GM19467 (cell line): ENCODE results near the gene GRK7.
A peak's percentile ranks its signal among the peaks of the same experiment; 100 is the strongest.
"Not testable (repeated sequence)": the region's sequence is repeated elsewhere in the genome, so short reads cannot be mapped to it uniquely, and the experiment has no call there.

ENCODE experiments used
- ATAC-seq: cut with Tn5 transposase; IDR thresholded peaks from one replicate; pipeline ENCODE4 v1.9.1; 2021; ENCODE audit warnings: mild to moderate bottlenecking, moderate library complexity; ENCODE audit not compliant: unreplicated experiment

GRK7 gene

DNA sequence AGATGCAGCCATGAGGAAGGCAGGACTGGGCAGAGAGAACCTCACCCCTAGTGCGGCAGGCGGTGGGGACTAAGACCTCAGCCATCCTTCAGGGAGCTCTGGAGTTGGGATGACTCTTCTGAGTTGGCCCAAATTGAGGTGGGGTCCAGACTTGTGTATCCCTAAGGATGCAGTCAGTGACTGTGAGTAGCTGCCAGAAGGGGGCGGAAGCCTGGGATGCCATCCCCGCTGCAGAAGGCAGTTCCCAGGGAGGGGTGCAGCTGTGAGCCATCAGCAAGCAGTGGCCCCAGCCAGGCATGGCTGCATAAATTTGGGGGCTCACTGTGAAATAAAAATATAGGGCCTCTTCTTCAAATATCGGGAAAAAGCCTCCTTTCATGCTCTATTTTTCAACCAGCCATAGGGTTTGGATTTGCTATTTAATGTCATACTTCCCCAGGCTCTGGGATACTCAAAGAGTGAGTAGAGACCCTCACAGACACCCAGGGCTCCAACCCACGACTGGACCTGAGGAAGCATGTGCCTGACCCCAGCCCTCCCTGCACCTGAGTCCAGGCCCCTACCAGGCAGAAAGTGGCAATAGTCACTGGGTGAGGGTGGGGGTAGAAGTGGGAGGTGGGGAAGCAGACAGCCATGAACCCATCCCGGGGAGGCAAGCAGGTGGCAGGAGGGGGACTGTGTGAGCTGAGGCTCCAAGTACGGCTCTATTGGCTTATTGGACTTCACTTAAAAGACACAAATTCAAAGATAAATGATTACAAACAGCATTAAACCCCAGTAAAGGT, 30.5 kb downstream of the GRK7 start:
- ATAC-seq, result no peak

DNA sequence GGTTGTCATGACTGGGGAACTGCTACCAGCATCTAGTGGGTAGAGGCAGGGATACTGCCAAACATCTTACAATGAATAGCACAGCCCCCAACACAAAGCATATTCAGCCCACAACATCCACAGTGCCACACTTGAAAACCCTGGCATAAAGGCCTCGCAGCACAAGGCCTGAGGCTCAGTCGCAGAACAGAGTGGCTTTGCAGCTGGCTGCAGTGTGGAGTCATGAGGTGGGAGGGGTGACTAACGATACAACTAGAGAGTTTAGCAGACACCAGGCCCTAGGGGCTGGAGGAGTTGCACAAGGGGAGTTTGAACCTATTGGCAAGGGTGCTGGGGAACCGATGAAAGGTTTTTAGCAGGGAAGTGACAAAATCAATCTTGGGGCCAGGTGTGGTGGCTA, 32.1 kb downstream of the GRK7 start:
- no peak for ATAC-seq

DNA sequence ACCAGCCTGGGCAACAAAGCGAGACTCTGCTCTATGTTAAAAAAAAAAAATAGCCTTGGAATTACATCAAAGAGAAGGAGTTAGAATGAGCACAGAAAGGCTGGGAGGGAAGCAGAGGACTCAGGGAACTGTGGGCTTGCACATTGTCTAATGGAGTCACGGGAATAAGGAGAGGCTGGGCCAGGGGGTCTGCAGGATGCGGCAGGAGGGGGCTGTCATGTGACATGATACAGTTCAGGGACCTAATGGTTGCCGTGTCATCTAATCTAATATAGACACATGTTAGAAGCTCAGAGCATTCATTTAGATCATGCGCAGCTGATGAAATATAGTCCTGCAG, 32.5 kb downstream of the GRK7 start:
- no peak for ATAC-seq

GRCh38 chr3:141796081-141796888, 33.1 kb downstream of the GRK7 start:
- peak; percentile 96 for ATAC-seq

DNA sequence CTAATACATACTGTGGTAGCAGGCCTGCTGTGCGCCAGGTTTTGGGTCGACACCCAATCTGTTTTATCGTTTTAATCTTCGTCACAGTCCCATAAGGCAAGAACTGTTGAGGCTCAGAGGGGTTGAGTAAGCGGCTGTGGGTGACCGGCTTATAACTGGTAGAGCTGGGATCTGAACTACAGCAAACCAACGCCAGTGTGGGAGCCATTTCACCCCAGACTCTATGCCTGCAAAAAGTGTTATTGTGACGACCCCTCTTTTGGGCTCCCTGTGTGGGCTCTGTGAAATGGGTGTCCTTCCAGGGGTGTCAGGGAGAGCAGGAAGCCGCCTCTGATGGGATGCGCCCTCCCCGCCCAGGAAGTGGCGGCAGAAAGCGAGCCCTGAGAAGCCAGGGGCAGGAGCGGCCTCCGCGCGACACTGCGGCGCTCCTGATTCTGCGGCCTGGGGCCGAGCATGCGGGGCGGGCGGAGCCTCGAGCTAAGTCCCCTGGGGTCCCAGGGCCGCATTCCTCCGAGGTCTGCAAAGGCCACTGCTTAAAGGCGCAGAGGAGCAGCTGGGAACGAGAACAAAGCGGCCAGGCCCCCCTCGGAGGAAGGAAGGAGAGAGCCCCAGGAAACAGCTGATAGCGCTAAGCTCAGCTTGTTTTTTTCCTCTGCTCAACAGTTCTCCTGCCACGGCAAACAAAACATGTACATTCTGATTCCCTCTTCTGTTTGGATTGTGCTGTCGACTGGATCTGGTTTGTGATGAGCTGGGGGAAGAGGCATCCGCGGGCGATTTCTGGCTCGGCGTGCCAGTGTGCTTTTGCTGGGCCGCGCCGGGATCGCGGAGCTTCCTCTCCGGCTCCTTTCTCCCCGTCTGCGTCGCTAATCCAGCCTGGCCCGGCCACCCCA, 33.9 kb downstream of the GRK7 start:
- no peak for ATAC-seq

GRCh38 chr3:141797819-141798447, 34.7 kb downstream of the GRK7 start:
- no peak for ATAC-seq

DNA sequence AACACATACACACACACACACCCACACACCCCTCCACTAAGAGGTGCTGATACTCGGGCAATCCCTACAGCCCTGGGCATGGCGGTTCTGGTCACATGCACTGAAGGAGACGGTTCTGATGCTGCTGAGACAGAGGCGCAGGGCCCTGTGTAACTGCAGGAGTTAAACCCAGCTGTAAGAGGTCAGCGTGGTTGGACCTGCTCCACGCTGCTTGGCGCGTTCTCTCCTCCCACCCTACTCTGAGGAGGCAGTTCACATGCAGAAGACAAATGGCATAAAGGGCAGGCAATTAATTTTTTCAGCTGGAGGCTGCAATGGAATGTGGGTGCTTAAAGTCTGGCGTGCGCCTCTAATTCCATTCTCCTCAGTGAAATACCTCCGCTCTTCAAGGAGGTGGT, 35.2 kb downstream of the GRK7 start:
- no peak for ATAC-seq

GRCh38 chr3:141802316-141803077, 39.3 kb downstream of the GRK7 start:
- ATAC-seq, result no peak

DNA sequence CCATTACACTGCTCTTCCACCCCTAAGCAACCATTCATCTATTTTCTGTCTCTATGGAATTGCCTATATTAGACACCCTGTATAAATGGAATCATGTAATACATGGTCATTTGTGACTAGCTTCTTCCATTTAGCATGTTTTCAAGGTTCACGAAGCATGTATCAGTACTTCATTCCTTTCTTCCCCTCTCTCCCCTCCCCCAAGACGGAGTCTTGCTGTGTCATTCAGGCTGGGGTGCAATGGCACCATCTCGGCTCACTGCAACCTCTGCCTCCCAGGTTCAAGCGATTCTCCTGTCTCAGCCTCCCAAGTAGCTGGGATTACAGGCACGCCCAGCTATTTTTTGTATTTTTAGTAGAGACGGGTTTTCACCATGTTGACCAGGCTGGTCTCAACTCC, 40.3 kb downstream of the GRK7 start:
- ATAC-seq, result not testable (repeated sequence)

DNA sequence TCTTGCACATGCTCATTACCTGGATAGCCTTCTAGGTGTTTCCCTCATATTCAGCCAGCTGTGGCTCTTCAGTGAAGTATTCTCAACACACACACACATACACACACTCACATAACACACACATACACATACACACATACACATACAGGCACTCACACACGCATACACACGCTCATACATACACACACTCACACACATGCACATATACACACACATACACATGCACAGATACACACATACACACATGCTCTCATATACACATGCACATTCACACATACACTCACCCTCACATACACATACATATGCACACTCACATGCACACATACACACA, 41.2 kb downstream of the GRK7 start:
- ATAC-seq, result no peak

DNA sequence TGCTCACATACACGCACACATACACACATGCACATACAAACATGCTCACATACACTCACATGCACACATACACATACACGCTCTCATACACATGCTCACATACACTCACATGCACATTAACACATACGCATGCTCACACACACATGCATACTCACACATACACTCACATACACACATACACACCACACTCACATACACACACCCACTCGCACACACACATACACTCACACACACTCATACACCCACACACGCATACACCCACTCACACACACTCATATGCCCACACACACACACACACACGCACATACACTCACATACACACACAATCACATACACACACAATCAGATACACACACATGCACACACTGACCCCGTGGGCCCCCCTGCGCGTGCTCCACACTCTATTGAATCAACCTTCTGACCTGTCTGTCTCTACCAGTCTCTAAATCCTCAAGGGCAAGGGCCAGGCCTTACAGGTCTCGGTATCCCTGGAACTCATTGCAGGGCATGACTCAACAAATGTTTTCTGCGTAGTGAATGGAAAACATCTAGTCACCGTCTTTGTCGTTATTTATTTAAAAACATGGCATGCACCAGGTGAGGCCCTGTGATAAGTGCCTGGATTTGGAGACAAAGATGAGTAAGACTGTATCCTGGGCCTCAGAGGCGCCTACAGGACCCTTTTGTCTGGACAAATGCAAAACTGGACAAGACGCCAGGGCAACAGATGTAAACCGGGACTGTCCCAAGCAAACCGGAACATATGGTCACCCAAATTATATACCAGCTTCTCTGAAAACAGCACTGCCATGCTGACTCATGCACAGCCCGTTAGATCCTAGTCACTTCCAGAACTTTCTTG, 41.8 kb downstream of the GRK7 start:
- no peak for ATAC-seq

- no peak for ATAC-seq
These were observed 44.2 kb downstream of the GRK7 start for GRCh38 chr3:141807277-141808033.

DNA sequence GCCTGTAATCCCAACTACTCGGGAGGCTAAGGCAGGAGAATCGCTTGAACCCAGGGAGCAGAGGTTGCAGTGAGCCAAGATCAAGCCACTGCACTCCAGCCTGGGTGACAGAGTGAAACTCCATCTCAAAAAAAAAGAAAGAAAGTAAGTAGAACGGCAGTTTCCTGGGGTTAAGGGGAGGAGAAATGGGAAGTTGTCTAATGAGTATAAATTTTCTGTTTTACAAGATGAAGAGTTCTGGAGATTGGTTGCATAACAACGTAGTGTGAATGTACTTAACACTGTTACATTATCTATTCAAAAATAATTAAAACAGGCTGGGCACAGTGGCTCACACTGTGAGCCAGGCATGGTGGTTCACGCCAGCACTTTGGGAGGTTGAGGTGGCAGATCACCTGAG, 45.4 kb downstream of the GRK7 start:
- no peak for ATAC-seq

DNA sequence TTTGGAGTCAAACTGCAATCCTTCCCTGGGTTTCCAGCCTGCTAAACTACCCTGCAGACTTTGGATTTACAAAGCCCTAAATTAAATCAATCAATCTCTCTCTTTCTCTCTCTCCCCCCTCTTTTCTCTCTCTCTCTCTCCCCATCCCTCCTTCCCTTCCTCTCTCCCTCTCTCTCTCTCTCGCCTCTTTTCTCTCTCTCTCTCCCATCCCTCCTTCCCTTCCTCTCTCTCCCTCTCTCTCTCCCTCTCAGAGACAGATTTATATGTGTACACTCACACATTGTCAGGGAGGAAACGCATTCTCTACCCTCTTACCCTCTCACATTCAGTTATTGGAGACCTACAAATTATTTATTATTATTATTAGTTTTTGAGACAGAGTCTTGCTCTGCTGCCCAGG, 47.0 kb downstream of the GRK7 start:
- no peak for ATAC-seq

DNA sequence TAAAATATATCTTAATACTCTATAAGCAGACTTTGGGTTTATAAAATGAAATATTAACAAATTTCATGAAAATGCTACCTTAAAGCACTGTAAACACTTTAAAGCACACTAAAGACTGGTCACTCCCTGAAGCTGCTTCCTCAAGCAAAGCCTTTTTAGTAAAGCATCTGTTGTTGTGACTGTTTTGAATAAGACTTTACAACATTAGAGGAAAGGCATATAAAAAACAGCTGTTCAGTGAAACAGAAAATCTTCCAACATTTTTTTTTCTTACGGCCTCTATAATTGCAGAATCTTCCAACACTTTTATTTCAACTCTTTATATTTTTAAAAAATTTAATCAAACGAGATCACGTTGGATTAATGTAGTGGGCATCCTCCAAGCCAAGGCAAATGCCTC, 48.1 kb downstream of the GRK7 start:
- ATAC-seq, result no peak

GRCh38 chr3:141812084-141812483, 48.9 kb downstream of the GRK7 start:
- no peak for ATAC-seq

DNA sequence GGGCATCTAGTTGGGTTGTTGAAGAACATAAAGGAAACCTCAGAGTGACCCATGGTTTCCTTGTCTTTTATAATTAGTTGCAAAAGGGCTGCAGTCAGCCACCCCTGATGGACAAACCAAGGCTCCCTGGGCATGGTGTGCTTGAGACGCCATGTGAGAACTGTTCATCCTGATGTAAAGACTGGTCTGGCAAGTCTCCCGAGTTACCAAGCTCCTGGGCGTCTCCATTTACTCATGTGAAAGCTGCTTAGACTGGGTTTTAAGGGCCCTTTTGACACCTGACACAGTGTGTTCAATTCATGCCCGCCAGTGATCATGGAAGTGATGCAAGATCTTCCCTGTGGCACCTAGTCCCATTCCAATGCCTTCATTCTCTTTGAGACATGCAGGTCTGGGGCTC, 49.4 kb downstream of the GRK7 start:
- ATAC-seq, result no peak
